Cardiac ventricle fibroblast (primary cell): ENCODE data around the gene OR6P1. TPM values are rescaled to one million over a fixed set of nuclear protein-coding genes. Genes with fewer than 3 reads are reported as not detected.

ENCODE experiments used
- total RNA-seq: library from RNA; depleted of rRNA; stranded (reverse); fragments of >200 nt; gene quantifications from 2 replicates; pipeline ENCODE4 v1.2.3, GENCODE V29; 2015

OR6P1 gene
- not detected in 2 replicates for total RNA-seq

GRCh38 chr1:158570480-158570879 lies at the start of gene OR6P1:
OR6P1 (minus strand) TSS chr1:158570580; CDS start chr1:158563604, 6,976 bp downstream.

GRCh38 chr1:158604968-158605367 lies 34.6 kb upstream of the OR6P1 start, which contains the start of gene OR10Z1:
OR10Z1 (plus strand) TSS chr1:158605268; CDS start chr1:158606439, 1,171 bp downstream.

GRCh38 chr1:158579733-158580132 lies 9.4 kb upstream of the OR6P1 start, which contains the start of gene OR10X1:
OR10X1 (minus strand) TSS chr1:158579899; CDS start chr1:158579899, 0 bp downstream.

GRCh38 chr1:158554352-158554751 lies 16.0 kb downstream of the OR6P1 start, which contains the start of gene OR6Y1:
OR6Y1 (minus strand) TSS chr1:158554405; CDS start chr1:158548105, 6,300 bp downstream.

Other genes starting within 250 kb of the OR6P1 start
- gene CD1B, start 239.0 kb downstream of the OR6P1 start, total RNA-seq, result not detected in 2 replicates
- gene CD1E, start 216.7 kb downstream of the OR6P1 start, total RNA-seq, result not detected in 2 replicates
- not detected in 2 replicates for gene OR10T2, start 171.1 kb downstream of the OR6P1 start, total RNA-seq
- gene OR10K2, start 144.3 kb downstream of the OR6P1 start, total RNA-seq, result not detected in 2 replicates
- not detected in 2 replicates for gene OR10K1, start 108.7 kb downstream of the OR6P1 start, total RNA-seq
- gene OR10R2, start 98.4 kb downstream of the OR6P1 start, total RNA-seq, result not detected in 2 replicates
- not detected in 2 replicates for gene OR6Y1, start 16.2 kb downstream of the OR6P1 start, total RNA-seq
- gene OR10X1, start 9.3 kb upstream of the OR6P1 start, total RNA-seq, result not detected in 2 replicates
- gene OR10Z1, start 34.7 kb upstream of the OR6P1 start, total RNA-seq, result not detected in 2 replicates
- 0.20 and 0.25 TPM in 2 replicates for gene SPTA1, start 116.1 kb upstream of the OR6P1 start, total RNA-seq
- not detected in 2 replicates for gene OR6K2, start 130.1 kb upstream of the OR6P1 start, total RNA-seq
- not detected in 2 replicates for gene OR6K3, start 150.1 kb upstream of the OR6P1 start, total RNA-seq
- not detected in 2 replicates for gene OR6K6, start 184.1 kb upstream of the OR6P1 start, total RNA-seq
- gene OR6N1, start 201.6 kb upstream of the OR6P1 start, total RNA-seq, result not detected in 2 replicates
- gene OR6N2, start 210.6 kb upstream of the OR6P1 start, total RNA-seq, result not detected in 2 replicates